Natural killer cell (primary cell): ENCODE measurements around the gene HOXA10. TPM values are rescaled to one million over a fixed set of nuclear protein-coding genes. Genes with fewer than 3 reads are reported as not detected.
A peak's percentile ranks its signal among the peaks of the same experiment; 100 is the strongest.

Experiments
- ATAC-seq, 3 donors: fragments of 150-1000 bp in 2 of 3; fragments of 200-7000 bp in 1 of 3; cut with Tn5 transposase; 1 replicate in 1 of 3; 2 replicates in 2 of 3; pipeline ENCODE4 v1.10.0; 2021; ENCODE audit warnings: mild to moderate bottlenecking in 2 of 3, moderate library complexity in 2 of 3
- DNase-seq, 2 donors: peaks; one replicate each; pipeline versions ENCODE4 v3.0.0 to v3.0.0-alpha.2; 2013 to 2021; ENCODE audit warnings: mixed read lengths in 1 of 2
- H3K27ac ChIP-seq: one replicate; pipeline ENCODE4 v1.5.1; 2013; ENCODE audit warnings: mild to moderate bottlenecking, low read length
- H3K27me3 ChIP-seq: one replicate; pipeline ENCODE4 v1.6.1; 2013; ENCODE audit warnings: low read length; ENCODE audit not compliant: control insufficient read depth, insufficient read depth
- H3K36me3 ChIP-seq: one replicate; pipeline ENCODE4 v1.6.1; 2013; ENCODE audit warnings: low read length; ENCODE audit not compliant: control insufficient read depth, insufficient read depth
- H3K4me1 ChIP-seq: one replicate; pipeline ENCODE4 v1.6.1; 2013; ENCODE audit warnings: low read length; ENCODE audit not compliant: control insufficient read depth, insufficient read depth
- H3K4me3 ChIP-seq: one replicate; pipeline ENCODE4 v1.5.1; 2013; ENCODE audit warnings: low read length
- H3K9me3 ChIP-seq: one replicate; pipeline ENCODE4 v1.6.1; 2013; ENCODE audit warnings: low read length; ENCODE audit not compliant: control insufficient read depth, insufficient read depth
- H3K27ac Mint-ChIP-seq, 2 donors: one replicate each; pipeline ENCODE4 v1.8.0; 2022; ENCODE audit warnings: mild to moderate bottlenecking in 2 of 2, mixed read lengths in 2 of 2, moderate library complexity in 1 of 2
- H3K27me3 Mint-ChIP-seq, 2 donors: one replicate each; pipeline ENCODE4 v1.8.0; 2022; ENCODE audit warnings: low read depth in 2 of 2, mixed read lengths in 2 of 2
- H3K36me3 Mint-ChIP-seq: one replicate; pipeline ENCODE4 v1.8.0; 2022; ENCODE audit warnings: mixed read lengths
- H3K4me1 Mint-ChIP-seq, 2 donors: one replicate each; pipeline ENCODE4 v1.8.0; 2022; ENCODE audit warnings: mixed read lengths in 2 of 2
- H3K4me3 Mint-ChIP-seq: one replicate; pipeline ENCODE4 v1.8.0; 2022; ENCODE audit warnings: mild to moderate bottlenecking, moderate library complexity, mixed read lengths
- H3K9me3 Mint-ChIP-seq, 2 donors: one replicate each; pipeline ENCODE4 v1.8.0; 2022; ENCODE audit warnings: mixed read lengths in 2 of 2
- CTCF ChIP-seq: fragments of 200-600 bp; IDR thresholded peaks from one replicate; pipeline ENCODE4 v1.8.0; 2022; ENCODE audit warnings: antibody characterized with exemption
- WGBS: methylation state at CpG from one replicate; pipeline ENCODE4 v1.1.7; 2013; ENCODE audit warnings: missing lambda C conversion rate; ENCODE audit not compliant: insufficient coverage; 5-methylcytosine and 5-hydroxymethylcytosine counted together
- intact Hi-C: fragments of 100-400 bp; cut with micrococcal nuclease; formaldehyde crosslinking; loops from one replicate; pipeline ENCODE4 v1.14.2; 2022
- total RNA-seq, 4 donors: library from RNA; stranded (reverse); fragments of 120-200 nt in 1 of 4; gene quantifications; one replicate each; pipeline versions ENCODE4 v1.2.3 to v1.2.4, GENCODE V29; 2013 to 2022

The HOXA10 gene
- total RNA-seq, 3 donors from 2014 or later (not counting 1 experiment from before 2014, with no cell fraction given), result 0.82 to 3.3 (median 2.2) TPM

DNA sequence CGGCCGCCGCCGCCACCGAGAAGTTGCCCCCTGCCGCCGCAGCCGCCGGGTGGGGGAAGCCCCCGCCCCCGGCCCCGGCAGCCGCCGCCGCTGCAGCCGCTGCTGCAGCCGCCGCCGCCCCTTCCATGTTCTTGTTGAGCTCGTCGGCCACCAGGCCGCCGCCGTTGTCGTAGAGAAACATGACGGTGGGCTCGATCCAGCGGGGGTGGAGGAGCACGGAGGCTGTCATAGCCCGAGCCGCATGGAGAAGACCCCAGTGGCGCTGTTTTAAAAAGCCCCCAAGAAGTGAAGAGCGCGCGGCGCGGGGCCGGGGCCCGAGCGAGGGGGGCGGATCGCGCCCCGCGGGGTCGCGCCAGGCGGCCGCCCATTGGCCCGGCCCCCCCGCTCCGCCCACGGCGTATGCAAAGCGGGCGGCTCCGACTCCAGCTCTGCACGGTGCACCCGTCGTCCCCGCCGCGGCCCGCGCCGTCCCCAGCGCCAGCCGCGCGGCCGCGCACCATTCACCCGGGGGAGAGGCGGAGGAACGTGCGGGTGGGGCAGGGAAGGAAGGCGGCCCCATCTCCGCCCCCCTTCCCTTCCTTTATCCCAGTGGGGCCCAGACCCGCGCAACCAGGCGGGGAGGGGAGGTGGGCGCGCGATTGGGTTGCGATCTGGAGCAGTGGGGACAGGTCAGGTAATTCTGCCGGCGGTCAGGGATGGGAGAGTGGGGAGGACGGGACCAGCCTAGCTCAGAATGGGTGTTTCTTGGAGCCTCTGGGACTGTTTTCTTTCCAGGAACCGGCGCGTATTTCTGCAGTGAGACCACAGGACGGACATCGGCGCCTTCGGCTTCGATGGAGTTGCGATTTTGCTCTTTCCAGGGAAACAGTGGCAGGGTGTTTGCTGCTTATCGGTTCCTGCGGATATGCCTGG is 26.0 kb upstream of the HOXA10 start, which contains the start of gene HOXA13:
Gene HOXA13 (minus strand): TSS at position 243 of the 912 bp plus-strand sequence. CDS start 14 bp downstream, at position 229.
- no peak within 1 kb of the TSS for H3K27ac Mint-ChIP-seq

DNA sequence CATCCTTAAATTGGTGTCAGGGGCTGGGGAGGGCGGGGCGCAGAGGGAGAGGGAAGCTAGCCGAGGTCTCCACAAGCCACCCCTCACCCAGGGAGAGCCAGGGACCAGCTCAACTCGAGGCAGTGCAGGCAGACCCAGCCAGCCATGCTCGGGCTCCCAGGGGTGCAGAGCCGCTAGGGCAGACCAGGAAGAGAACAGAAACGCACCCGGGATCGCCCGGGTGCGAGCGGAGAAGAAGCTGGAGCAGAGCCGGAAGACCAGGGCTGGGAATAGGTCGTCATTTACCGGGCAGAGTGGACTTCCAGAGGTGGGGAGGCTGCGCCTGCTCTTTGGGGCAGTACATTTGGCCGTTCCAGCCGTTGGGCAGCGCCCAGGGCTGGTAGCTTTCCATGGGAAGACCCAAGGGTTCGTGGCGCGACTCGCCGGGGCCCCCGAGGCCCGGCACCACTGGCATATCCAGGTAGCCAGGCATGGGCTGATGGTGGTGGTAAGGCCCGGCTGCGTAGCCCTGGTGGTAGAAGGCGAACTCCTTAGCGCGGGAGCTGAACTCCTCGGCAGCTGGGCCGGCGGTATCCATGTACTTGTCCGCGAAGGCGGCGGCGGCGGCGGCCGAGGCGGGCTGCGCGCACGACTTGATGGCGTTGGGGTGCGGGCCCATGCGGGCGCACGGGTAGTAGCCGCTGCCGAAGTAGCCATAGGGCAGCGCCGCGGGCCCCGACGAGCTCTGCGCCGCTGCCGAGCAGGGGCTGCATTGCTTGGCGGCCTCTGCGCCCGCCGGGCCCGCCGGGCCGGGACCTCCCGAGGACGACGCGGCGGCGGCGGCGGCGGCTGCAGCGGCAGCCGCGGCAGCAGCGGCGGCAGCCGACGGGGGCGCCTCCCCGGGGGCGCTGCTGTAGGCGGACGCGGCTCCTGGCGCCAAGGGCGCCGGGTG is 25.0 kb upstream of the HOXA10 start:
- peak in 2 of 3 donors; percentile 11 to 35 for ATAC-seq
- DNase-seq, result peak in 1 of 2 donors; percentile 17
- Mint-ChIP-seq H3K4me3 (peak overlapping the region; percentile 79), H3K27me3 (peaks cover 76 to 87% of the 10 kb centered on the region in 2 donors), H3K4me1 (peaks cover 18 to 34% of the 10 kb centered on the region in 2 donors), H3K9me3 (no peaks in the 10 kb centered on the region), H3K36me3 (no peaks in the 10 kb centered on the region), H3K27ac (no peak overlapping the region)
- Histone ChIP-seq H3K9me3 (no peaks in the 10 kb centered on the region), H3K27ac (no peak overlapping the region), H3K36me3 (no peaks in the 10 kb centered on the region), H3K4me1 (peaks cover 32% of the 10 kb centered on the region), H3K27me3 (peaks cover 83% of the 10 kb centered on the region), H3K4me3 (no peak overlapping the region)
- no peak for TF ChIP-seq CTCF
- intact Hi-C loops, result loop anchor here (5.0 kb wide), 2 partner anchors 878 to 898 kb away; no protein-coding TSS in a partner anchor
- WGBS, result 4% methylated on average over 93 of the region's 93 CpGs

More for the DNA sequence above, 26.0 kb upstream of the HOXA10 start, which contains the start of gene HOXA13:
- peaks cover 38% of the 10 kb centered on the region for H3K4me1 ChIP-seq
- DNase-seq (peak in 1 of 2 donors; percentile 58), ATAC-seq (peak; percentile 71 to 81 (median 76))
- Mint-ChIP-seq H3K9me3 (no peaks in the 10 kb centered on the region), H3K4me1 (peaks cover 24 to 39% of the 10 kb centered on the region in 2 donors), H3K36me3 (no peaks in the 10 kb centered on the region), H3K4me3 (peak within 1 kb of the TSS; percentile 85), H3K27me3 (peaks cover 72 to 82% of the 10 kb centered on the region in 2 donors)
- no peak for TF ChIP-seq CTCF
- H3K36me3 ChIP-seq, result no peaks in the 10 kb centered on the region
- no peaks in the 10 kb centered on the region for H3K9me3 ChIP-seq
- H3K27ac ChIP-seq, result no peak within 1 kb of the TSS
- H3K4me3 ChIP-seq, result no peak within 1 kb of the TSS
- intact Hi-C loops, result loop anchor here (5.0 kb wide), 3 partner anchors 42 to 897 kb away; partner anchors contain the start of gene EVX1
- WGBS, result 1% methylated on average over 96 of the region's 99 CpGs
- H3K27me3 ChIP-seq, result peaks cover 82% of the 10 kb centered on the region

- H3K4me1 Mint-ChIP-seq, result peaks cover 18 to 34% of the 10 kb centered on the region in 2 donors
- Histone ChIP-seq H3K4me1 (peaks cover 37% of the 10 kb centered on the region), H3K4me3 (no peak overlapping the region), H3K36me3 (no peaks in the 10 kb centered on the region), H3K27me3 (peaks cover 85% of the 10 kb centered on the region), H3K9me3 (no peaks in the 10 kb centered on the region), H3K27ac (no peak overlapping the region)
- peak overlapping the region in 1 of 2 donors; percentile 34 for H3K27ac Mint-ChIP-seq
- no peak for TF ChIP-seq CTCF
- ATAC-seq, result no peak
- peak in 1 of 2 donors; percentile 13 for DNase-seq
- H3K27me3 Mint-ChIP-seq, result peaks cover 78 to 87% of the 10 kb centered on the region in 2 donors
- 15% methylated on average over 29 of the region's 29 CpGs for WGBS
- intact Hi-C loops, result loop anchor here (5.0 kb wide), 2 partner anchors 879 to 899 kb away; no protein-coding TSS in a partner anchor
- H3K4me3 Mint-ChIP-seq, result peak overlapping the region; percentile 79
- H3K9me3 Mint-ChIP-seq, result no peaks in the 10 kb centered on the region
- no peaks in the 10 kb centered on the region for H3K36me3 Mint-ChIP-seq
These were observed 24.2 kb upstream of the HOXA10 start for GRCh38 chr7:27198138-27198841.
